ENCODE measurements around the gene ASPDH.
A peak's percentile ranks its signal among the peaks of the same experiment; 100 is the strongest.

Gene ASPDH

DNA sequence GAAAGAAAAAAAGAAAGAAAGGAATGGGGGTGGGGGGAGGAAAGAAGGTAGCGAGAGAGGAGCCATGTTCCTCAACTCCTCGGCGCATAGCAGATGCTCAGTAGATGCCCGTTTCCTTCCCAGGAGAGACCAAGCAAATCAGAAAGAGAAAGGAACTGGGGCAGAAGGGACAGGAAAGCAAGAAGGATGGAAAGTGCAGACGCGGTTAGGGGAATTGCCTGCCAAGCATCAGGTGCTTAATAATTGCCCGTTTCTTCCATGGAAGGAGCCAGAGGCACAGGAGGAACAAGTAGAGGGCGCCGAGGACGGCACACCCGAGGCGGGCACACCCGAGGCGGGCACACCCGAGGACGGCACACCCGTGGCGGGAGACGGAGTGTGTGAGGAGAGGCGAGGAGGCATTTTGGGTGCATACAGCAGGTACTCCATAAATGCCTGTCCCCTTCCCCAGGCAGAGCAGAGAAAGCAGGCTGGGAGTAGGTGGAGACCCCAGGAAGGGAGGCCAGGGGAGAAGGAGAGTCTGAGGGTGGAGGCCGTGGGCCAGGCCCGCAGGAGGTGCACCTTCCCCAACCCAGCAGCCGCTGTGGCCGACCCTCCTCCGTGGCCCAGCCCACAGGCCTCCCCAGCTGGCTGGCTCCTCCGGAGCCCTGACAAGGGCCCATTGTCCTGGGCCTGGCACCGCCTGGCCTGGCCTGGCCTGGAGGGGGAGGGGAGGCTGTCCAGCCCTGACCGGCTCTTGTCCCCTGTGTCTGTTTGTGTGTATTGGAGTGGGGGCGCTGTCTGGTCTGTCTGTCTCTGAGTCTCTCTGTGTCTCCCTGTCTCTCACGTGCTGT lies 17.3 kb downstream of the ASPDH start:
- no peak for DNase-seq (ENCODE audit: low read depth in 2 of 2)

DNA sequence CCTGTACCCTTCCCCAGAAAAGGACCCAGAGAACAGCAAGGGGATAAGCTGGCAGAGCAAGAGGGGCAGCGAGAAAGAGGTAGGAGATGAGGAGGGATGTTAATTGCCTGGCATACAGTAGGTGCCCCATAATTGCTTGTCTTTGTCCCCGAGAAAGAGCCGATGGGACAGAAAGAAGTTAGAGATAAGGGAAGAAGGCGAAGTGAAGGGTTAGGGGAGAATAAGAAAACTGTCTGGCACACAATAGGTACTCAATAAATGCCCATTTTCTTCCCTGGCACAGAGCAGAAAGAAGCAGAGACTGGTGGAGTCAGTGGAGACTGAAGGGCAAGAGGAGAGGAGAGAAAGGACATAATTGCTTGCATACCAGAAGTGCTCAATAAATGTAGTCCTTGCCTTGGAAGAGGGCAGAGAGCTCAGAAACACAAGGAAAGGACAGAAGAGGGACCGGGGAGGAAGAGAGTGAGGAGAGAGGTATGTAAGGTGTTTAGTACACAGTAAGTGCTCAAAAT lies 18.6 kb downstream of the ASPDH start:
- DNase-seq (ENCODE audit: low read depth in 2 of 2), result no peak

DNA sequence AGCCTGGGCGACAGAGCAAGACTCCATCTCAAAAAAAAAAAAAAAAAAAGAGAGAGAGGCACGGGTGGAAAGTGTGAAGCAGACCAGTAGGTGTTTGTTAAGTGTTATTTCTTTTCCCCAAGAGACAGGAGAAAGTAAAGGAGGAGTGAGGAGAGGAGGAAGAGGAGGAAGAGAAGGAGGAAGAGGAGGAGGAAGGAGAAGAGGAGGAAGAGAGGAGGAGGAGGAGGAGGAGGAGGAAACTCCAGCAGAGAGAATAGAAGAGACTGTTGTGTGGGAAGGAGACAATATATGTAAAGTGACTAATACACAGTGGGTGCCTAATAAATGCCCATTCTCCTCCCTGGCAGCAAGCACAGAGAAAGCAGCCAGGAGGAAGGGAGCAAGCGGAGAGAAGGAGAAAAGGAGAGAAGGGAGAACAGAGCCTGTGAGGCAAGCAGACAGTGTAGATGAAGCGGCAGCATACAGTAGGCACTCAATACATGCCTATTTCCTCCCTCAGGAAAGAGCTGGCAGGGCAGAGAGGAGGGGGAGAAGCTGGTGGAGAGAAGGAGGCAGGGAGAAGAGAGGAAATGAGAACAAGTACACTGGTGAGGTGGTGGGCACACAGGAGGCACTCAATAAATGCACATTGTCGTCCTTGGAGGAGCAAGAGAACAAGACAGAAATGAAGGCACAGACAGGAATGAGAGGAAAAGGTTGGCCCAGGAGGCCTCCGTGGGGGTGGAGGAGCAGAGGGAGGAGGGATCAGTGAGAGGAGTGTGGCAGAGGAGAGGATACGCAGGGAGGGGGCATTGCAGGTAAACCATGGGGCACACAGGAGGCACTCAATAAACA lies 19.3 kb downstream of the ASPDH start:
- DNase-seq (ENCODE audit: low read depth in 2 of 2), result no peak

DNA sequence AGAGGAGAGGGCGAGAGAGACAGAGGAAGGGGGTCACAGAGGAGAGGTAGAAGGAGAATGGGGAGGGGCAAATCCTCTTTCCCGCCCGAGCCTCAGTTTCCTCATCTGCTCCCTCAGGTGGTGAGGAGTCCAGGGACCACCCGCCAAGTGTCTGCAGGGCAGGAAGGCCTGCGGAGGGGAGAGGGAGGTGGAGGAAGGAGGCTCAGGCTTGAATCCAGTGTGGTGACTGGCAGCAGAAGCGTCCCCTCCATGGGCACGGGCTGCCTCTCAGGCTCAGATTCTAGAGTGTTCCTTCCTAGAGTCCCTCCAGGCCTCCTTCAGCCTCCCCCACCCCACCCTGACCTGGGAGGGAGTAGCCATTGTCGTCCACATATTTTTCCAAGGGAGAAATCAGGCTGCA lies 20.5 kb downstream of the ASPDH start:
- no peak for DNase-seq (ENCODE audit: low read depth in 2 of 2)

DNA sequence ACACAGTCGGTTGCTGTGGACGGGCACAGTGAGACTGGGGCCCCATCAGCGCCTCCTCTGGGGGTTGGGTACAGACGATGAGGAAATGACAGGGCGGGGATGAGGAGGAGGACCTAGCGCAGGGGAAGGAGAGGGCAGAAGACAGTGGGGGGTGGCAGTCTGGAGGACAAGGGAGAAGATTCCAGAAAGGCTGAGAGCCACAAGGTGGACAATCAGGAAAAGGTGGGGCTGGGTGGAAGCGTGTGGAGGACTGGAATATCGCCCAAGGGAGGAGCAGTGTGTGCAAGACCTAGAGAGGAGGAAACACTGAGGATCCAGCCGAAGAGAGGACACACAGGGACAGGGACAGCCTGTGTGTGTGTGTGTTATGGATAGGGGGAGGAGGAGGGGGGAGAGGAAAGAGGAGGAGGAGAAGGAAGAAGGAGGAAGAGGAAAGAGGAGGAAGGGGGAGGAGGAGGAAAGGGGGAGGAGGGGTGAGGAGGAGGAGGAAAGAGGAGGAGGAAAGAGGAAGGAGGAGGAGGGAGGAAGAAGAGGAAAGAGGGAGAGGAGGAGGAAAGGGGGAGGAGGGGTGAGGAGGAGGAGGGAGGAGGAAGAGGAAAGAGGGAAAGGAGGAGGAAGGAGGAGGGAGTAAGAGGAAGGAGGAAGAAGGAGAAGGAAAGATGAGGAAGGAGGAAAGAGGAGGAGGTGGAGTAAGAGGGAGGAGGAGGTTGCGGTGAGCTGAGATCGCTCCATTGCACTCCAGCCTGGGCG lies 21.2 kb downstream of the ASPDH start:
- DNase-seq (ENCODE audit: low read depth in 2 of 2), result peak in 1 of 2 donors; percentile 15

DNA sequence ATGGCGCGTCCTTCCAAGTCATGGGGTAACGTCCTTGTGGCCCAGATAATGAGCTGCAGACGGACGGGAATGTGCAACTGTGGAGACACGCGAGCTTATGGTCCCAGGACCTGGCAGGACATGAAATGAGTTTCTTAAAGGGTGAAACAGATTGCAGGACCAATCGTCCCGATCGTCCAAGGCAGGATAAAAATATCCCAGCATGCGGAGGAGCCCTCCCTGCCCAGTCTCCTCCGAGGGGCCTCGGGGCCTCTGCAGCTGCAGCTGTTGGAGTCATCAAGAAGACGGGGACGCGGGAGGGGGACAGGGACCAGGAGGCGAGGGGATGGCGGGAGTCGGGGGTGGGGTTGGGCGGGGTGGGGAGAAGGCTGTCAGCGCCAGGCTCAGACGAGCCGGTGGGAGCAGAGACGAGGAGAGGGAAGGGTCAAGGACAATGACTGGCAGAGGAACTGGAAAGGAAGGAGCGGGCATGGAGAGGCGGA lies 22.7 kb downstream of the ASPDH start:
- DNase-seq (ENCODE audit: low read depth in 2 of 2), result no peak

DNA sequence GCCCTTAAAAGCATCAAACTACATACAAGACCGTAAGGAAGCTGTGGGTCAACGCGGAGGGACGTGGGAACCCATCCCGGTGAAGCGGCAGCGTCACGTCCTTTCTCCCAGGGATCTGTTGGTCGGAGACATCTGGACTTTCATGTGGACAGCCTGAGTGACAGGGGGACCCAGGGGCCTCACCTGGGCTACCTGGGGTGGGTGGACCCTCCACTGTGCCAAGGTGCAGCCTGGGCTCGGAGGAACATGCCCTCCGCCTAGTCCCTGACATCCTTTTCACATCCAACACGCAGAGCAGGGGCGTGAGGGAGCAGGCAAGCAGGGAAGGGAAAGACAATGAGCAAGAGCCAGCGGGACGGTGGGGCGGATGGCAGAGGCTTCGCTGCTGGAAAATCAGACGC lies 23.3 kb downstream of the ASPDH start:
- DNase-seq (ENCODE audit: low read depth in 2 of 2), result no peak

DNA sequence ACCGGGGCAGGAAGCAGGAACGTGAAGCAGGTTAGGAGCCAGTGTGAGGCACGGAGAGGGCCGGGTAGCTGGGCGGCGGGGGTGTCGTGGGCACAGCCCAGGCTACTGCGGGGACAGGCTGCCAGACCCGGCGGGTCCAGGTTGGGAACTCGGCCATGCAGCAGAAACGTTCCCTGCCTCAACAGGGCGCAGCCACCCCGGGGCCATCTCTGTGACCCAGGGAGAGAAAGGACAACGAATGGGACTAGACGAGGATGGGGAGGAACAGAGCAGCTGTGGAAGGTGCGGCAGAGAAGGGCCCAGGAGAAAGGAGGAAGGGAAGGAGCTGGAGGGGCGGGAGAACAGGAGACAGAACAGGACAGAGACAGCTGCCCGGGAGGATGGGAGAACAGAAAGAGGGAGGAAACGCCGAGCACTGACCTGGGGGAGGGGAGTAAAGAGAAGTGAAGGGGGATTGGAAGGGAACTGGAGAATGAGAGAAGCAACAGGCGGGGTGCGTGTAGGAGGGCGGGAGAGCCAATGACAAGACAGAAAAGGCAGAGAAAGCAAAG lies 24.2 kb downstream of the ASPDH start:
- DNase-seq (ENCODE audit: low read depth in 2 of 2), result no peak

DNA sequence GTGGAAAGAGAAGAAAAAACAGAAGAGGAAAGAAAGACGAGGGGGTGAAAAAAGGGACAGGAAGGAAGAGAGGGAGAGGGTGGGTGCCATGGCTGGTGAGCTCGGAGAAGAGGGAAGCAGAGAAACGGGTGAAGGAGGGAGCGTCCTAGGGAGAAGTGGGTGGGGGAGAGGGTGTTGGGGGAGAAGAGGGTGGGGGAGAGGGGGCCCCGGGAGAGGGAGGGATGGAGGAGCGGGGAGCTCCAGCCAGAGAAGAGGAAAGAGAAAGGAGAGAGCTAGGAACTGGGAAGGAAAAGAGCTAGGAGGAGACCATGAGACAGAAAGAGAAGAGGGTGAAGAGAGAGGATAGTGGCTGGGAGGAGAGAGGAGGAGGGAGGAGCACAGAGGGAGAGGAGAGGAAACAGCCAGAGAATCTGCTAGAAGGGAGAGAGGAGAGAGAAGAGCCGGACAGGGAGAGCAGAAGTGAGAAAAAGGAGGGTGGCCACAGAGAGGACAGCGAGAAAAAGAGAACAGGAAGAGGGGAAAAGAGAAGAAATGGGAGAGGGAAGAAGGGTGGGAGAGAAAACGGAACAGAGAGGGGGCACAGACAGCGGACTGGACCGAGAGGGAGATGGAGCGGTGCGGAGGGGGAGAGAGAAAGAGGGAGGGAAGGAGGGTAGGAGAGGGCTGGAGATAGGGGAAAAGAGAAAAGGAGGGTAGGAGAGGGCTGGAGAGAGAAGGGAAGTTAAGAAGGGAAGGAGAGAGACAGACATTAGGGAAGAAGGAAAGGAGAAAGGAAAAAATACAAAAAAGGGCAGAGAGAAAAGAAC lies 25.1 kb downstream of the ASPDH start:
- no peak for DNase-seq (ENCODE audit: low read depth in 2 of 2)

DNA sequence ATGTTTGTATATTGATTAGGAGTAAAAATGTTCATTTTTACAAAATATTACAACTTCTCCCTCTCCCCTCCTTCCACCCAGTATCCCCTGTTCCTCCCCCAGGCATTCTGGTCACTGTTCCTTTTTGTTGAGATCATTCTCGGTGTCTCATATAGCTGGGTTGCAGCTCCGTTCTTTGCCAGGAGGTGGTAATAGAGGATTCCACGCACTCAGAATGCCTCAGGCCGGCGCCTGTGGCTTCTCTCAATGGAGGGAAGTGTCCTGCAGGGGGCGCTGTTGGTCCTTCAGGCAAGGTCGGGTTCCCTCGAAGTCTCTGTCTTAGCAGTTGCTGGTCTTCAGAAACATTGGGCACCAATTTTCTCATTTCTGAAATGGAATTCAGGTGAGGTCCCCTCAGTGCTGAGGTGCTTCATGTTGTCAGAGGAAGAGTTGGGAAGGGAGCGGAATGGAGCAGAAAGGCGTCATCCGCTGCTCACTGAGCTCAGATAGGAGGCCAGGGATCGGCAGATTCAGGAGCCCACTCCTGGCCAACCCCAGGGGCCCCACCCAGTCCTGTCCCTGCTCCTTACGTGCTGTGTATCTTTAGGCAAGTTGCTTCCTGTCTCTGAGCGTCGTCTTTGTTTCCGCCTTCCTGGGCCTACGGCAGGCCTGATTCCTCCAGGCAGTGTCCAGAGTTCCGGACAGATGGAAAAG lies 26.7 kb downstream of the ASPDH start:
- DNase-seq (ENCODE audit: low read depth in 2 of 2), result peak in 1 of 2 donors; percentile 58

DNA sequence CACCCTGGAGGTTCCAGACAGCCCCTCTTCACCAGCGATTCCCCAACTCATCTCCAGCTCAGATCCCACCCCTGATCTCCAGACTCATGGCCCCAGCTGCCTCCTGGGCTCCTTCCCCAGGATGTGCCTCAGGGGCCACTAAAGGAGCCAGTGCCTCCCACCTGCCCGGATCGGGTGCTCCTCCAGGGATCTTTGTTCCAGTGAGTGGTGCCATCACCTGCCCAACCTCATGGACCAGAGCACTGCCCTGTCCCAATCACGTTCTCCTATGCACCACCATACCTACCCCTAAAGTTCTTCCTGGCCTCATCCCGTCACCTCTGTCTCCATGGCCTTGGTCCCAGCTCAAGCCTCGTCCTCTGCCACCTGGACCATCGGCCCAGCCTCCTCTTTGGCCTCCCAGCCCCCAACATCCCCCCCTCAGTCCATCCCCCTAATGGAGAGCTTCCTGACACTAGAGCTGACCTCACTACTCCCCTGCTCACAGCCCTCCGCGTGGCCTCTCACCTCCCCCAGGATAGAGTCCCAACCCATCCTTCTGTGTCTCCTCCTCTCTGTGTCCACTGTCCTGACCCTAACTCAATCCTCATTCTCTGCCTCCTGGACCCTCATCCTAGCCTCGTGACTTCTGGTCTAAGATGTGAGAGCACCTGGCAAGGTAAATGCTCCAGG lies 28.3 kb downstream of the ASPDH start:
- no peak for DNase-seq (ENCODE audit: low read depth in 2 of 2)

DNA sequence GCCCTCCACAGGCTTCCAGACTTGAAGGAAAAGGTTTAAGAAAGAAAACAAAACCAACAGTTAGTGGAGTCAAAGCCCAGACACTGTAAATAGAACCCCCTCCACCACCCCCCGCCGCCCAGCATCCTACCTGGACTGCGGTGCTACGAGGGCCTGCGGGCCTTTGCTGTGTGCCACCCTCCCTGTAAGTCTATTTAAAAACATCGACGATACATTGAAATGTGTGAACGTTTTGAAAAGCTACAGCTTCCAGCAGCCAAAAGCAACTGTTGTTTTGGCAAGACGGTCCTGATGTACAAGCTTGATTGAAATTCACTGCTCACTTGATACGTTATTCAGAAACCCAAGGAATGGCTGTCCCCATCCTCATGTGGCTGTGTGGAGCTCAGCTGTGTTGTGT lies 30.8 kb downstream of the ASPDH start:
- DNase-seq (ENCODE audit: low read depth in 2 of 2), result no peak

DNA sequence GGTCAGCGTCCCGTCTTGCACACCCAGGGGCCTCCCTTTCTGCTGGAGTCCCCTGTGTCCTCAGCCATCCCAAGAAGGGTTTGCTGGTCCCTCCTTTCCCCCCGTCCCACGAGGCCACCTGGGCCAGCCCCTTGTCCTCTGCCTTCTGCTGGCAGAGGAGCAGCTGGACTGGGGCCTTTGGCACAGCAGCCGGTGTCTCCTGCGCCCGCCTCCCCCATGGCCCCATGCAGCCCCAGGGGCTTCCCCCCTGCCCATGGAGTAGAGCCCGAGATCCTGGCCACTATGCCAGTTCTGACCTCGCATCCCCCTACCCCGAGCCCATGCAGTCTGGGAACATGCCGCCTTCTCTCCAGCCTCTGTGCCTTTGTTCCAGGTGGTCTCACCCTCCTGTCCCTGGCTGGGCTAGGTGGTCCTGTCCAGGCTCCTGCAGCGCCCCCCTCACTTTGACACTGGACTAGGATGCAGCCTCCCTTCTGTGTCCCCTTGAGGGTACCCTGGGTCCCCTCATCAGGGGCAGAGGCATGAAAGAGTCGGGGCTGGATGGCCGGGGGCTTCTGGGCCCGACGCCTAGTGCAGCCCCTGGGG lies 31.4 kb downstream of the ASPDH start:
- no peak for DNase-seq (ENCODE audit: low read depth in 2 of 2)

DNA sequence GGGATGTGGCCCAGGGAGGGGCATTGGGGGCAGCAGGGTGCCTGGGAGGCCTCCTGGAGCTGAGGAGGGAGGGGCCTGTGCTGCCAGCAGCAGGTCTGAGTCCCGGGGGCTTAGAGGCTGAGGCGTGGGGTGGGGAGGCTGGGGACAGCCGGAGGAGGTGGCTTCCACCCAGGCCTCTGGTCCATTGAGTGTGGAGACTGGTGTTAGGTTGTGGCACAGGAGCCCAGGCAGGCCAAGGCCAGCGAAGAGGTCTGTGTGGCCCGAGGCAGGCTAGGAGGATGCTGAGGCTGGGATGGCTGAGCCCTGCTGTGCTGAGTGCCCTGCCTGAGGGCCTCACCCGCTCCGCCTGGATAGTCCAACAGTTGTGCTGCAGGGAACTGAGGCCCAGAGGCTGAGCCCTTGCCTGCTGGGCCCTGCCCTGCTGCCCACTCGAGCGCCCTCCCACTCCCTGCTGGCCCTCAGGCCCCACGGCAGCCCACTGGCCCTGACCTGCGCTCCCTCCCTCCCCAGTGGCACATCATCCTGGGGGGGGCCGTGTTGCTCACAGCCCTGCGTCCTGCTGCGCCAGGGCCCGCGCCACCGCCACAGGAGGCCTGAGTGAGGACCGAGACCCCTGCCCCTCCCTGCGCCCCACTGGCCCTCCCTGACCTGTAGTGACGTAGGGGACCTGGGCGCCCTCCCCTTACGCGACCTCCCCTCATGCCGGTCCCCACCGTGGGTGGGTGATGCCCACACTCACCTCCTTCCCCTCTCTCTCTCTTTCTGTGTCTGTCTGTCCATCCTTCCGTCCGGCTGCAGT lies 32.2 kb downstream of the ASPDH start:
- DNase-seq (ENCODE audit: low read depth in 2 of 2), result no peak

DNA sequence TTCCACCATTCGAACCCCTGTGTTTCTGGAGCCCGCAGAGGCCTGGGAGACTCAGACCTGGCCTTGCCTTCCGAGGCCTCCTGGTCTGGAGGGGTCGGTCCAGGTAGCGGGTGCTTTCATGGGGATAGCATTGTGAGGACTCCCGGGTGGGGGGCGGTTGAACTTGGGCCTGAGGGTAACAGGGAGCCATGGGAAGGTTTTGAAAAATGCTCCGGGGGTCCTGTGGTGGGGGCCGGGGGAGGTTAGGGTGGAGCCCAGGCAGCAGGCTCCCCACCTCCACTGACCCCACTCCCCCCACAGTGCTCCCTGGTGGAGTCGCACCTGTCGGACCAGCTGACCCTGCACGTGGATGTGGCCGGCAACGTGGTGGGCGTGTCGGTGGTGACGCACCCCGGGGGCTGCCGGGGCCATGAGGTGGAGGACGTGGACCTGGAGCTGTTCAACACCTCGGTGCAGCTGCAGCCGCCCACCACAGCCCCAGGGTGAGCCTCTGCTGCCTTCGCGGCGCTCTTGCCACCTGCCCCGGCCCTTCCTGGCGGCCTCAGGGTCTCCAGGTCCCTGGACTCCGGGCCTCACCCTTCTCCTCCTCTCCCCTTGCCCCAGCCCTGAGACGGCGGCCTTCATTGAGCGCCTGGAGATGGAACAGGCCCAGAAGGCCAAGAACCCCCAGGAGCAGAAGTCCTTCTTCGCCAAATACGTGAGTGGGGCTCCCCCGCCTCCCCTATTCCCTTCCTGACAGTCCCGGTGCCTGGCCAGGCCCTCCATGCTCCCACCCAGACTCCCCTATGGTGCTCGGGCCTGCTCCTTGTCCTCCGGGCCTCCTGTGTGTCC lies 33.2 kb downstream of the ASPDH start:
- no peak for DNase-seq (ENCODE audit: low read depth in 2 of 2)

DNA sequence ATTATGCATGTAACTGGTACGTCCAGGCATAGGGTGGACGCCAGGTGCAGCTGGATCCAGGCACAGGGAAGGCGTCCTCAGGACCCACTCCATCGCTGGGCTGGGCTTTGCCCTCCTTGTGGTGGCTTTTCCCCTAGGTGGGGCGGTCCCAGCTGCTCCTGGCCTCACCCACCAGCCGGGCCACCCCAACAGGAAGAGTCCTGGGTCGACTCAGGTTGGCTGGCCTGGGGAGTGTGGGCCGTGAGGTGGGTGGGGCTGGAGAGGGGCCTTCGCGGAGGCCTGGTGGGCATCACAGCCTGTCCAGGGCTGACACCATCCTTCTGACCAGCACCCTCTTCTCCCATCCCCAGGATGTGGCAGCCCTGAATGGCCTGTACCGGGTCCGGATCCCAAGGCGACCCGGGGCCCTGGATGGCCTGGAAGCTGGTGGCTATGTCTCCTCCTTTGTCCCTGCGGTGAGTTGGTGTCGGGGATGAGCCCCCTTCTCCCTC lies 33.9 kb downstream of the ASPDH start:
- DNase-seq (ENCODE audit: low read depth in 2 of 2), result no peak
